GM23248 (cell line): ENCODE results near the gene OR2C3. TPM values are rescaled to one million over a fixed set of nuclear protein-coding genes. Genes with fewer than 3 reads are reported as not detected.

Experiments
- DNase-seq: peaks from one replicate; pipeline ENCODE4 v3.0.0-alpha.2; 2015
- H2AFZ ChIP-seq: fragments of 200-600 bp; sonication (generic); 2 replicates; pipeline ENCODE4 v1.6.1; 2016; ENCODE audit warnings: antibody characterized with exemption
- H3F3A ChIP-seq: fragments of 200-600 bp; sonication (generic); 2 replicates; pipeline ENCODE4 v1.6.1; 2016; ENCODE audit warnings: mild to moderate bottlenecking, antibody characterized with exemption, mixed run types; ENCODE audit not compliant: insufficient read depth
- H3K27ac ChIP-seq: fragments of 200-600 bp; sonication (generic); 2 replicates; pipeline ENCODE4 v1.5.1; 2016; ENCODE audit warnings: mild to moderate bottlenecking
- H3K27me3 ChIP-seq: fragments of 200-600 bp; sonication (generic); replicated peaks from 2 replicates; pipeline ENCODE4 v1.6.1; 2016; ENCODE audit warnings: mild to moderate bottlenecking; ENCODE audit not compliant: insufficient read depth
- H3K36me3 ChIP-seq: fragments of 200-600 bp; sonication (generic); 2 replicates; pipeline ENCODE4 v1.6.1; 2016; ENCODE audit warnings: low read depth, mild to moderate bottlenecking
- H3K4me1 ChIP-seq: fragments of 200-600 bp; sonication (generic); 2 replicates; pipeline ENCODE4 v1.6.1; 2016; ENCODE audit warnings: mild to moderate bottlenecking; ENCODE audit not compliant: insufficient read depth
- H3K4me2 ChIP-seq: fragments of 200-600 bp; sonication (generic); one replicate; pipeline ENCODE4 v1.6.1; 2016; ENCODE audit warnings: mild to moderate bottlenecking; ENCODE audit not compliant: unreplicated experiment
- H3K4me3 ChIP-seq: fragments of 200-600 bp; sonication (generic); 2 replicates; pipeline ENCODE4 v1.5.1; 2016; ENCODE audit warnings: mild to moderate bottlenecking
- H3K79me2 ChIP-seq: fragments of 200-600 bp; sonication (generic); 2 replicates; pipeline ENCODE4 v1.6.1; 2016; ENCODE audit warnings: mild to moderate bottlenecking; ENCODE audit not compliant: insufficient read depth
- H3K9ac ChIP-seq: fragments of 200-600 bp; sonication (generic); 2 replicates; pipeline ENCODE4 v1.6.1; 2016; ENCODE audit warnings: mild to moderate bottlenecking
- H3K9me2 ChIP-seq: fragments of 200-600 bp; sonication (generic); 2 replicates; pipeline ENCODE4 v1.6.1; 2016; ENCODE audit warnings: mixed run types, mild to moderate bottlenecking, moderate library complexity; ENCODE audit not compliant: insufficient read depth
- H3K9me3 ChIP-seq: fragments of 200-600 bp; sonication (generic); one replicate; pipeline ENCODE4 v1.6.1; 2017; ENCODE audit warnings: low read depth
- H4K20me1 ChIP-seq: fragments of 200-600 bp; sonication (generic); 2 replicates; pipeline ENCODE4 v1.6.0; 2016; ENCODE audit not compliant: insufficient read depth
- EZH2 ChIP-seq: fragments of 200-600 bp; sonication (generic); IDR thresholded peaks from 2 replicates; pipeline ENCODE4 v1.6.1; 2018; ENCODE audit warnings: antibody characterized with exemption, mild to moderate bottlenecking; ENCODE audit not compliant: insufficient read depth, poor library complexity, severe bottlenecking
- EZH2phosphoT487 ChIP-seq: fragments of 200-600 bp; sonication (generic); IDR thresholded peaks from 2 replicates; pipeline ENCODE4 v1.6.1; 2018; ENCODE audit warnings: antibody characterized with exemption, moderate library complexity, mild to moderate bottlenecking, low read depth; ENCODE audit not compliant: insufficient read depth
- WGBS, 2 experiments: methylation state at CpG; one replicate each; pipeline ENCODE4 v1.1.6; 2015 to 2017; ENCODE audit warnings: low lambda C conversion rate in 2 of 2, low coverage in 1 of 2; ENCODE audit errors: missing lambda C conversion rate in 2 of 2; 5-methylcytosine and 5-hydroxymethylcytosine counted together
- in situ Hi-C: fragments of 300-500 bp; cut with MboI; formaldehyde crosslinking; loops from 2 replicates; pipeline ENCODE4 v1.15.0; 2020
- polyA plus RNA-seq: library from polyadenylated mRNA; unstranded; fragments of >200 nt; fragmentation: Nextera tagmentation; extraction: Ambion mirVana; gene quantifications from 2 replicates; pipeline ENCODE4 v1.2.1, GENCODE V29; 2016
- total RNA-seq: library from RNA; depleted of rRNA; stranded (reverse); fragments of >200 nt; shearing (Covaris generic); gene quantifications from 2 replicates; pipeline ENCODE4 v1.2.3, GENCODE V29; 2014

Gene OR2C3
- total and polyA plus RNA-seq, 2 experiments from 2014 or later, result 0.22 TPM; not detected in 1

DNA sequence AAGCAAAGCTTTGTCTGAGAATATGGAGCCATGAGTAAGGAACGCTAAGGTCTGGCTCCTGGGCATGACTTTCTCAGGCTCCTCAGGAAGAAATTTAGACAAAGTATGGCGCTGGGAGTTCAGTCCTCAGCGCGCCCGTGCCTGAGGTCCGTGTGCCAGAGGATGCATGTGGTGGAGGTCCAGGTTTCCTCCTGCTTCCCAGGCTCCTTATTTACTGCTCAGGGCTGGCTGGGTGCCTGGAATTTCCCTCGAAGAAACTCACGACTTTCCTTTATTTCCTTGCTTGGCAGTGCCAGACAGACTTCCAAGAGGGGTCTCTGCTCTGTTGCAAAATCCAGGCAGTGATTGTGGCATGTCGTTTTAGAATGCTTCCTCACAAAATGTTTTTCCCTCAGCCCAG is 26.0 kb upstream of the OR2C3 start:
- 32 to 53% methylated on average over 9 of the region's 9 CpGs for WGBS, 2 experiments
- no peaks in the 10 kb centered on the region for H3K79me2 ChIP-seq
- no peak for DNase-seq
- no peaks in the 10 kb centered on the region for H4K20me1 ChIP-seq
- no peak overlapping the region for H3K4me2 ChIP-seq
- no peaks in the 10 kb centered on the region for H3K4me1 ChIP-seq
- H3F3A ChIP-seq, result no peaks in the 10 kb centered on the region
- H3K4me3 ChIP-seq, result no peak overlapping the region
- H3K9ac ChIP-seq, result no peak overlapping the region
- no peak overlapping the region for H3K27ac ChIP-seq
- H3K27me3 ChIP-seq, result no peaks in the 10 kb centered on the region
- no peaks in the 10 kb centered on the region for H3K9me2 ChIP-seq
- in situ Hi-C loops, result no loop called here
- no peak overlapping the region for H2AFZ ChIP-seq
- no peaks in the 10 kb centered on the region for H3K9me3 ChIP-seq
- no peaks in the 10 kb centered on the region for H3K36me3 ChIP-seq
- TF ChIP-seq EZH2, result no peak
- TF ChIP-seq EZH2phosphoT487, result no peak

DNA sequence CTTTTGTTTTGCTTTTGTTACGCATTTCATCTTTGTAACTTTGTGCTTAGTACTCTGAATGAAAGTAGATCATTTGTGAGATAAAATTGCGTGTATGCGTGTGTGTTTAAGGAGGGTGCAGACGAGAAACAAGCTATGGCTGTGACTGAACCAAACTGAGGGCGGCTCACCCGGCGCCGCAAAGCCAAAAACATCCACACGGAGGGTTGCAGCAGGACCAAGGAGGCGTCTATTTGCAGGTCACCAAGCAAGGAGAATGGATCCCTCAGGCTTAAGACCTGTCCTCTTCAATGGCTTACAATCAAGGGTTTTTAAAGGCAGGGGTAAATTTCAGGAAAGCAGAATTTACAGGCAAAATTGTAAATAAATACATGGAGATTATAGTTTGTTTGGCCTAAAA is 25.5 kb upstream of the OR2C3 start:
- H3K9me3 ChIP-seq, result no peaks in the 10 kb centered on the region
- H3K27me3 ChIP-seq, result no peaks in the 10 kb centered on the region
- no peak for TF ChIP-seq EZH2
- no peak for TF ChIP-seq EZH2phosphoT487
- no peaks in the 10 kb centered on the region for H3K79me2 ChIP-seq
- no peaks in the 10 kb centered on the region for H3K4me1 ChIP-seq
- 41 to 45% methylated on average over 10 of the region's 10 CpGs for WGBS, 2 experiments
- no peak for DNase-seq
- no peaks in the 10 kb centered on the region for H3K36me3 ChIP-seq
- no peak overlapping the region for H2AFZ ChIP-seq
- H3F3A ChIP-seq, result no peaks in the 10 kb centered on the region
- no peaks in the 10 kb centered on the region for H3K9me2 ChIP-seq
- no peak overlapping the region for H3K4me2 ChIP-seq
- in situ Hi-C loops, result no loop called here
- no peak overlapping the region for H3K9ac ChIP-seq
- no peak overlapping the region for H3K4me3 ChIP-seq
- no peak overlapping the region for H3K27ac ChIP-seq
- H4K20me1 ChIP-seq, result no peaks in the 10 kb centered on the region

DNA sequence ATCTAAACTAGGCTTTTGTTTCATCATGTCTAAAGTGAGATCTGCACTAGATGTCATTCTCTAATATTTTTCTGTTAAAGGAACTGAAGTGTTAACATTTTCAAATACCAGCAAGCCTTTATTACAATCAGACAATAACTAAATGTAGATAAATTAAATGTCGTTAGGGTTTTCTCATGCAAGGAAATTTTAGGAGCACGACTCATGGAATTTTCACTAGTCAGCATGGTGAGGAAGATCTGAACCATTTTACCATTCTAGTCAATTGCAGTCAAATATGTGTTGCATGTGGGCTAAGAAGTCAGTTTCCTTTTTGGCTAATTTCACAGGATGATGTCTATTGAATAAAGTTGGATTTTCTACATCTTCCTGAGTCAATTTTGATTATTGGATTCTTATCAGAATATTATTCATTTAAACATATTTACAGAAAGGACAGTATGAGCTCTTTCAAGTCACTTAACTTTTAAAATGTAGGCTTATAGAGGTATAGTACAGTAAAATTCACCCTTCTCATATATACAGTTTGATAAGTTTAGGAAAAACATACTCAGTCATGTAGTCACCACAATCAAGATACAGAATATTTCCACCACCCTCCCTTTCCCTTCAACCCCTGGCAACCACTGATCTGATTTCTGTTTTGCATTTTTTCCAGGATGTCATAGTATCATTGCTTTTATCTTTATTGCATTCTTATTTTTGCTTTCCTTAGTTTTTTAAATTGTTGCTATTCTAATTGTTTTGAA is 21.9 kb upstream of the OR2C3 start:
- no peak overlapping the region for H2AFZ ChIP-seq
- no peaks in the 10 kb centered on the region for H4K20me1 ChIP-seq
- H3F3A ChIP-seq, result no peaks in the 10 kb centered on the region
- no peak overlapping the region for H3K27ac ChIP-seq
- no peak overlapping the region for H3K9ac ChIP-seq
- H3K79me2 ChIP-seq, result no peaks in the 10 kb centered on the region
- TF ChIP-seq EZH2 (no peak), EZH2phosphoT487 (no peak)
- no peaks in the 10 kb centered on the region for H3K36me3 ChIP-seq
- peak; percentile 1 for DNase-seq
- H3K4me2 ChIP-seq, result no peak overlapping the region
- H3K27me3 ChIP-seq, result no peaks in the 10 kb centered on the region
- no peaks in the 10 kb centered on the region for H3K4me1 ChIP-seq
- H3K4me3 ChIP-seq, result no peak overlapping the region
- WGBS, 2 experiments, result 24 to 25% methylated on average over 2 of the region's 2 CpGs
- H3K9me3 ChIP-seq, result no peaks in the 10 kb centered on the region
- no peaks in the 10 kb centered on the region for H3K9me2 ChIP-seq
- in situ Hi-C loops, result no loop called here

DNA sequence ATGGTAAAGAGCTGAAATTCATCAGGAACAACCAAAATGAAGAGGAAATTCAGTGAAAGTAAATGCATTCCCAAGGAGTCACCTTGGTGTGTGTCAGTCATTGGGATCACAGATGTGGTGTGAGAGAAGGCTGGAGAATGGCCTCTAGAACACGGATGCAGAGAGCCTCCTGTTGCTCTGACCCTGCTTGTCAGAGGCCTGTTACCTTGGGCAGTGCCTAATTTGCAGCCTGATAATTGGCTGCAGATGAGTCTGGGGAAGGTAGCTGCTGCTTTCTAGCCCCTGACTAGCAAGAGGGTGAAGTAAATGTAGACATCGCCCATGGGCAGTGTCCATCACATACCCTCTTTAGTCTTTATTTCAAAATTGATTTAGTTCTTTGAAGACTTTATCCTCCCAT is 16.0 kb upstream of the OR2C3 start:
- Histone ChIP-seq H3K4me3 (no peak overlapping the region), H3K9ac (no peak overlapping the region), H3K4me2 (no peak overlapping the region), H3K27ac (no peak overlapping the region), H3K79me2 (no peaks in the 10 kb centered on the region), H3K27me3 (no peaks in the 10 kb centered on the region), H3F3A (no peaks in the 10 kb centered on the region), H3K9me2 (no peaks in the 10 kb centered on the region), H3K4me1 (no peaks in the 10 kb centered on the region), H2AFZ (no peak overlapping the region), H3K36me3 (no peaks in the 10 kb centered on the region), H3K9me3 (no peaks in the 10 kb centered on the region), H4K20me1 (no peaks in the 10 kb centered on the region)
- in situ Hi-C loops, result no loop called here
- DNase-seq, result no peak
- 30 to 39% methylated on average over 2 of the region's 2 CpGs for WGBS, 2 experiments
- TF ChIP-seq EZH2 (no peak), EZH2phosphoT487 (no peak)
